K562 (cell line): ENCODE measurements around the gene FAM186B. TPM values are rescaled to one million over a fixed set of nuclear protein-coding genes. Genes with fewer than 3 reads are reported as not detected.

ENCODE experiments used
- ATAC-seq: fragments of 200-7000 bp; cut with Tn5 transposase; 3 replicates; pipeline ENCODE4 v1.9.1; 2020; ENCODE audit warnings: moderate library complexity
- BruUV-seq: library from RNA; stranded (reverse); fragments of 400-500 nt; replicated peaks from 2 replicates; lab custom pipeline; 2021; lab: Mats Ljungman, UMichigan
- CTCF ChIA-PET: fragments of 300-600 bp; formaldehyde crosslinking; extraction: SDS; loops from one replicate; lab custom pipeline; 2021; ENCODE audit warnings: low intra/inter-chr PET ratio; lab: Yijun Ruan, JAX
- POLR2A ChIA-PET: fragments of 300-600, 350-650 bp; sonication (Branson Sonifier 250); formaldehyde crosslinking; extraction: SDS; loops from one replicate; lab custom pipeline; 2021; ENCODE audit warnings: antibody characterized with exemption, inconsistent platforms; lab: Yijun Ruan, JAX
- DNase-seq, 4 experiments: peaks; one replicate each; pipeline versions ENCODE4 v3.0.0 to v3.0.0-alpha.2; 2011 to 2018; ENCODE audit warnings: low spot score in 3 of 4, mixed read lengths in 3 of 4; ENCODE audit errors: extremely low read depth in 1 of 4
- FAIRE-seq: peaks from 2 replicates; lab custom pipeline; 2011; peaks lifted over from hg19 to GRCh38; lab: Jason Lieb, UNC
- H2AFZ ChIP-seq: 2 replicates; pipeline ENCODE4 v1.6.0; 2011; ENCODE audit warnings: low read depth, low read length, control low read depth, inconsistent platforms
- H3K27ac ChIP-seq: fragments of 200-600 bp; 3 replicates; pipeline ENCODE4 v1.8.0; 2011; ENCODE audit warnings: low read depth, mild to moderate bottlenecking, control low read depth, inconsistent platforms, low read length, moderate library complexity, mixed read lengths; ENCODE audit errors: extremely low read depth
- H3K27me3 ChIP-seq, 2 experiments: fragments of 300-600 bp in 1 of 2; 2 replicates in 1 of 2; 3 replicates in 1 of 2; pipeline versions ENCODE4 v1.6.0 to v1.8.0; 2011; ENCODE audit warnings: inconsistent platforms in 2 of 2, low read length in 2 of 2, mild to moderate bottlenecking in 1 of 2, mixed read lengths in 1 of 2, moderate library complexity in 1 of 2; ENCODE audit not compliant: control insufficient read depth in 2 of 2, insufficient read depth in 2 of 2
- H3K36me3 ChIP-seq: fragments of 300-600 bp; 3 replicates; pipeline ENCODE4 v1.8.0; 2011; ENCODE audit warnings: mild to moderate bottlenecking, low read length, inconsistent platforms; ENCODE audit not compliant: control insufficient read depth, insufficient read depth
- H3K4me1 ChIP-seq, 2 experiments: fragments of 200-600 bp in 1 of 2; replicated peaks in 1 of 2; 2 replicates in 1 of 2; 3 replicates in 1 of 2; pipeline versions ENCODE4 v1.5.1 to v1.8.0; 2011; ENCODE audit warnings: inconsistent platforms in 2 of 2, low read length in 2 of 2, mild to moderate bottlenecking in 1 of 2, mixed read lengths in 1 of 2, moderate library complexity in 1 of 2; ENCODE audit not compliant: control insufficient read depth in 2 of 2, insufficient read depth in 2 of 2
- H3K4me2 ChIP-seq: 2 replicates; pipeline ENCODE4 v1.6.1; 2011; ENCODE audit warnings: low read length, control low read depth, inconsistent platforms, mixed read lengths; ENCODE audit not compliant: insufficient read depth
- H3K4me3 ChIP-seq: fragments of 200-600 bp; sonication (generic), shearing (Covaris generic); 2 replicates; pipeline ENCODE4 v1.5.1; 2016; ENCODE audit warnings: control low read depth, inconsistent platforms
- H3K79me2 ChIP-seq: fragments of 200-600 bp; 3 replicates; pipeline ENCODE4 v1.8.0; 2011; ENCODE audit warnings: low read length, inconsistent platforms; ENCODE audit not compliant: control insufficient read depth, insufficient read depth
- H3K9ac ChIP-seq, 2 experiments: 2 replicates each; pipeline versions ENCODE4 v1.6.0 to v1.6.1; 2011; ENCODE audit warnings: low read depth in 2 of 2, low read length in 2 of 2, control low read depth in 1 of 2, inconsistent platforms in 1 of 2, mild to moderate bottlenecking in 1 of 2, mixed read lengths in 1 of 2; ENCODE audit not compliant: insufficient read depth in 1 of 2
- H3K9me1 ChIP-seq: one replicate; pipeline ENCODE4 v1.6.0; 2011; ENCODE audit warnings: inconsistent platforms, mild to moderate bottlenecking, low read length, moderate library complexity; ENCODE audit not compliant: control insufficient read depth, insufficient read depth
- H3K9me3 ChIP-seq: replicated peaks from 2 replicates; pipeline ENCODE4 v1.5.1; 2011; ENCODE audit warnings: low read depth, low read length, inconsistent platforms; ENCODE audit not compliant: control insufficient read depth, insufficient read depth
- H4K20me1 ChIP-seq: replicated peaks from 2 replicates; pipeline ENCODE4 v1.6.1; 2011; ENCODE audit warnings: low read length, inconsistent platforms, mixed read lengths; ENCODE audit not compliant: control insufficient read depth, insufficient read depth
- BRF1 ChIP-seq: IDR thresholded peaks from 3 replicates; pipeline ENCODE4 v1.6.1; 2011; ENCODE audit warnings: borderline replicate concordance, mild to moderate bottlenecking; ENCODE audit not compliant: insufficient read length; ENCODE audit errors: extremely low read depth
- FOXP1 ChIP-seq: sonication (generic); formaldehyde crosslinking; IDR thresholded peaks from 2 replicates; pipeline ENCODE4 v1.8.0; 2022; ENCODE audit warnings: mild to moderate bottlenecking, missing genetic modification reagents
- IRF2 ChIP-seq: sonication (generic); formaldehyde crosslinking; IDR thresholded peaks from 2 replicates; pipeline ENCODE4 v1.8.1; 2022; ENCODE audit warnings: mild to moderate bottlenecking, missing genetic modification reagents
- TCF7 ChIP-seq: sonication (generic); IDR thresholded peaks from 2 replicates; pipeline ENCODE4 v1.6.1; 2016; ENCODE audit warnings: antibody characterized with exemption, borderline replicate concordance
- ZFPM2 ChIP-seq: fragments of 250-450 bp; sonication (Bioruptor Pico); IDR thresholded peaks from 2 replicates; pipeline ENCODE4 v1.5.1; 2022; ENCODE audit warnings: mild to moderate bottlenecking
- ZNF384 ChIP-seq: IDR thresholded peaks from 2 replicates; pipeline ENCODE4 v1.6.1; 2012; ENCODE audit warnings: low read depth, low read length, improper control_type of control experiment
- WGBS: fragments of 100-300 bp; shearing (Covaris generic); methylation state at CpG from one replicate; pipeline ENCODE4 v1.1.6; 2016; ENCODE audit warnings: low coverage, mixed read lengths; ENCODE audit not compliant: insufficient coverage; ENCODE audit errors: missing lambda C conversion rate; 5-methylcytosine and 5-hydroxymethylcytosine counted together
- in situ Hi-C: fragments of 300-500 bp; cut with MboI; formaldehyde crosslinking; loops from 4 replicates; pipeline ENCODE4 v1.15.0; 2018; ENCODE audit warnings: inconsistent platforms, mixed read lengths
- intact Hi-C: fragments of 100-400 bp; cut with micrococcal nuclease; formaldehyde crosslinking; loops from 2 replicates; pipeline ENCODE4 v1.14.2; 2022
- polyA plus RNA-seq, 8 experiments: library from polyadenylated mRNA; depleted of rRNA in 4 of 8; stranded (reverse) in 5 of 8; unstranded in 3 of 8; fragments of >200 nt; fragmentation: Nextera tagmentation in 2 of 8; fragmentation: Illumina TruSeq in 1 of 8; extraction: Ambion mirVana in 2 of 8; extraction: Trizol in 1 of 8; gene quantifications; 2 replicates each; pipeline versions ENCODE4 v1.2.1 to v1.2.3, GENCODE V29; 2011 to 2014; ENCODE audit warnings: inconsistent platforms in 1 of 8, missing spikeins in 1 of 8
- total RNA-seq, 7 experiments: library from RNA; depleted of rRNA in 6 of 7; stranded (reverse); fragments of >200 nt in 6 of 7; fragmentation: Illumina TruSeq in 2 of 7; extraction: Trizol in 2 of 7; gene quantifications; 2 replicates each; pipeline versions ENCODE4 v1.2.1 to v1.2.3, GENCODE V29; 2011 to 2021; ENCODE audit warnings: low replicate concordance in 1 of 7
- TF ChIP-seq, protein P1 (sequence below): fragments of 450-650 bp; IDR thresholded peaks from 2 replicates; pipeline ENCODE4 v1.6.1; 2018; ENCODE audit warnings: mild to moderate bottlenecking, low read depth; ENCODE audit not compliant: partially characterized antibody
- TF ChIP-seq, protein P2 (sequence below), 2 experiments: IDR thresholded peaks in 1 of 2; conservative IDR thresholded peaks in 1 of 2; 2 replicates each; pipeline ENCODE4 v1.6.1; 2016; ENCODE audit warnings: low read depth in 2 of 2, mild to moderate bottlenecking in 1 of 2, missing compliant biosample characterization in 1 of 2, missing genetic modification characterization in 1 of 2, moderate library complexity in 1 of 2

FAM186B gene
- total and polyA plus RNA-seq, 9 of the 15 experiments (the other 6 are each of a cell fraction or from before 2014, with no cell fraction given): 0.07 to 0.42 (median 0.15) TPM

DNA sequence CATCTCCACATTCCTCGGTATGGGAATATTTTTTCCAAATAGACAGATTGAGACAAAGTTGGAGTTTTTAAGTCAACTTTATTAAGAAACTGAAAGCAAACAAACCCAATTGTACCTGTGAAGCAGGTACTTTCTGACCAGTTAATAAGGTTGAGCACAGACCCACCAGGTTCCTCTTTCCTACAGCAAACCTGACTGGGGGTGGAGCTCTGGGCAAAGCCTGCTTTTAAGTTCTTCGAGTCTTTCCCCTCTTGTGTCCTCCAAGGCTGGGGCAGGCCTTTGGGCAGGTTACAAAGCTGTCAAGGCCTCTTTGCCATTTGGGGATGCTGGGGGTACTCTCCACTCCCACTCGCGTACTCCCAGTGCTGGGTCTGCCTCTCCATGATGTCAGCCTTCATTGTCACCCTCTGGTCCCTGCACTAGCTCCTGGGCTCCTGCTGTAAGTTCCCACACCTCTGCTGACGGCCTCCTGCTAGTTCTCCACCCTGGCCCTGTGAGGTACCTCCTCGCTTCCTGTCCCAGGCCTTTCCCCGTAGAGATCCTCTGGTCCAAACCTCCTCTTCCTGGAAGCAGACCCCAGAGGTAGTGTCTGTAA is 63.4 kb downstream of the FAM186B start:
- no peak overlapping the region for H2AFZ ChIP-seq
- BruUV-seq: no TSS peak
- H4K20me1 ChIP-seq: 0 out of 2 replicates have a peak, but pooled peaks cover 9% of the 10 kb centered on the region
- DNase-seq: no peak
- no peaks in the 10 kb centered on the region for H3K9me3 ChIP-seq
- in situ Hi-C loops (no loop called here), intact Hi-C loops (no loop called here)
- H3K4me2 ChIP-seq: no peak overlapping the region
- 35% methylated on average over 7 of the region's 7 CpGs for WGBS
- ChIA-PET POLR2A (interaction anchor here (1.7 kb wide), 1 partner anchor 13 kb away, joined by 8 read pairs; no protein-coding TSS in a partner anchor), CTCF (no interaction called here)
- no peak for ATAC-seq
- peaks cover 14 to 31% of the 10 kb centered on the region in 2 experiments for H3K27me3 ChIP-seq
- FAIRE-seq: no peak
- peaks cover 3% of the 10 kb centered on the region for H3K9me1 ChIP-seq
- TF ChIP-seq FOXP1 (CRISPR knock-in tag) (no peak), BRF1 (no peak), ZFPM2 (CRISPR knock-in tag) (no peak), IRF2 (CRISPR knock-in tag) (no peak), ZNF384 (no peak), TCF7 (no peak)
- TF ChIP-seq, protein P1, sequence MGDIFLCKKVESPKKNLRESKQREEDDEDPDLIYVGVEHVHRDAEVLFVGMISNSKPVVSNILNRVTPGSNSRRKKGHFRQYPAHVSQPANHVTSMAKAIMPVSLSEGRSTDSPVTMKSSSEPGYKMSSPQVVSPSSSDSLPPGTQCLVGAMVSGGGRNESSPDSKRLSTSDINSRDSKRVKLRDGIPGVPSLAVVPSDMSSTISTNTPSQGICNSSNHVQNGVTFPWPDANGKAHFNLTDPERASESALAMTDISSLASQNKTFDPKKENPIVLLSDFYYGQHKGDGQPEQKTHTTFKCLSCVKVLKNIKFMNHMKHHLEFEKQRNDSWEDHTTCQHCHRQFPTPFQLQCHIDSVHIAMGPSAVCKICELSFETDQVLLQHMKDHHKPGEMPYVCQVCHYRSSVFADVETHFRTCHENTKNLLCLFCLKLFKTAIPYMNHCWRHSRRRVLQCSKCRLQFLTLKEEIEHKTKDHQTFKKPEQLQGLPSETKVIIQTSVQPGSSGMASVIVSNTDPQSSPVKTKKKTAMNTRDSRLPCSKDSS: no peak
- TF ChIP-seq, protein P2, sequence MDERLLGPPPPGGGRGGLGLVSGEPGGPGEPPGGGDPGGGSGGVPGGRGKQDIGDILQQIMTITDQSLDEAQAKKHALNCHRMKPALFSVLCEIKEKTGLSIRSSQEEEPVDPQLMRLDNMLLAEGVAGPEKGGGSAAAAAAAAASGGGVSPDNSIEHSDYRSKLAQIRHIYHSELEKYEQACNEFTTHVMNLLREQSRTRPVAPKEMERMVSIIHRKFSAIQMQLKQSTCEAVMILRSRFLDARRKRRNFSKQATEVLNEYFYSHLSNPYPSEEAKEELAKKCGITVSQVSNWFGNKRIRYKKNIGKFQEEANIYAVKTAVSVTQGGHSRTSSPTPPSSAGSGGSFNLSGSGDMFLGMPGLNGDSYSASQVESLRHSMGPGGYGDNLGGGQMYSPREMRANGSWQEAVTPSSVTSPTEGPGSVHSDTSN (CRISPR knock-in tag; IDR thresholded peaks at IDR 0.05; ENCODE audit: low read depth): no peak
- TF ChIP-seq, protein P2 (tag; conservative IDR thresholded peaks at IDR 0.05; ENCODE audit: low read depth): no peak
- no peaks in the 10 kb centered on the region for H3K36me3 ChIP-seq
- H3K79me2 ChIP-seq: no peaks in the 10 kb centered on the region
- no peak overlapping the region for H3K4me3 ChIP-seq
- H3K4me1 ChIP-seq: peaks cover 0 to 46% of the 10 kb centered on the region in 2 experiments; a peak in 4 of 5 replicates
- H3K27ac ChIP-seq: no peak overlapping the region; the same call in 2 of the 3 replicates
- H3K9ac ChIP-seq: no peak overlapping the region
